Astrocyte (in vitro differentiated cells and primary cell): ENCODE results near the gene FBXO34. TPM values are rescaled to one million over a fixed set of nuclear protein-coding genes. Genes with fewer than 3 reads are reported as not detected.
"Not testable (repeated sequence)": the region's sequence is repeated elsewhere in the genome, so short reads cannot be mapped to it uniquely, and the experiment has no call there.

Experiments
- DNase-seq: peaks from one replicate; pipeline ENCODE4 v3.0.0-alpha.2; 2010; ENCODE audit warnings: low read depth
- FAIRE-seq: peaks from 2 replicates; lab custom pipeline; 2011; peaks lifted over from hg19 to GRCh38; lab: Jason Lieb, UNC
- H2AFZ ChIP-seq: 2 replicates; pipeline ENCODE4 v1.6.0; 2012; ENCODE audit warnings: low read depth, low read length, inconsistent platforms
- H3K27ac ChIP-seq: 2 replicates; pipeline ENCODE4 v1.5.1; 2011; ENCODE audit warnings: low read depth, low read length, inconsistent platforms
- H3K27me3 ChIP-seq: 2 replicates; pipeline ENCODE4 v1.6.0; 2011; ENCODE audit warnings: low read length, inconsistent platforms; ENCODE audit not compliant: insufficient read depth
- H3K36me3 ChIP-seq: 2 replicates; pipeline ENCODE4 v1.5.1; 2011; ENCODE audit warnings: low read length, inconsistent platforms; ENCODE audit not compliant: insufficient read depth
- H3K4me1 ChIP-seq: 2 replicates; pipeline ENCODE4 v1.5.1; 2011; ENCODE audit warnings: low read length, inconsistent platforms; ENCODE audit not compliant: insufficient read depth
- H3K4me2 ChIP-seq: 2 replicates; pipeline ENCODE4 v1.6.0; 2012; ENCODE audit warnings: low read length, inconsistent platforms
- H3K4me3 ChIP-seq: 2 replicates; pipeline ENCODE4 v1.5.1; 2011; ENCODE audit warnings: low read depth, mild to moderate bottlenecking, low read length, inconsistent platforms; ENCODE audit not compliant: insufficient read depth
- H3K79me2 ChIP-seq: 2 replicates; pipeline ENCODE4 v1.6.0; 2012; ENCODE audit warnings: mild to moderate bottlenecking, low read length, inconsistent platforms; ENCODE audit not compliant: insufficient read depth
- H3K9ac ChIP-seq: 2 replicates; pipeline ENCODE4 v1.6.0; 2012; ENCODE audit warnings: mild to moderate bottlenecking, low read length, inconsistent platforms
- H3K9me3 ChIP-seq: 2 replicates; pipeline ENCODE4 v1.5.1; 2012; ENCODE audit warnings: low read depth, mild to moderate bottlenecking, low read length, inconsistent platforms; ENCODE audit not compliant: insufficient read depth
- H4K20me1 ChIP-seq: 2 replicates; pipeline ENCODE4 v1.6.0; 2012; ENCODE audit warnings: low read length, inconsistent platforms; ENCODE audit not compliant: insufficient read depth
- H3K27ac Mint-ChIP-seq: one replicate; pipeline ENCODE4 v1.8.0; 2021; ENCODE audit warnings: mild to moderate bottlenecking, mixed read lengths; ENCODE audit not compliant: unreplicated experiment
- H3K27me3 Mint-ChIP-seq: one replicate; pipeline ENCODE4 v1.8.0; 2021; ENCODE audit warnings: low read depth, mixed read lengths; ENCODE audit not compliant: unreplicated experiment
- H3K36me3 Mint-ChIP-seq: one replicate; pipeline ENCODE4 v1.8.0; 2021; ENCODE audit warnings: low read depth, mixed read lengths; ENCODE audit not compliant: unreplicated experiment
- H3K4me1 Mint-ChIP-seq: one replicate; pipeline ENCODE4 v1.8.0; 2021; ENCODE audit warnings: low read depth, mixed read lengths; ENCODE audit not compliant: unreplicated experiment
- H3K4me3 Mint-ChIP-seq: one replicate; pipeline ENCODE4 v1.8.0; 2021; ENCODE audit warnings: mild to moderate bottlenecking, moderate library complexity, mixed read lengths; ENCODE audit not compliant: unreplicated experiment
- H3K9me3 Mint-ChIP-seq: one replicate; pipeline ENCODE4 v1.8.0; 2021; ENCODE audit warnings: mild to moderate bottlenecking, mixed read lengths; ENCODE audit not compliant: unreplicated experiment
- EZH2 ChIP-seq: IDR thresholded peaks from 2 replicates; pipeline ENCODE4 v1.6.1; 2012; ENCODE audit warnings: mild to moderate bottlenecking, low read length, inconsistent platforms; ENCODE audit not compliant: insufficient read depth
- total RNA-seq: library from RNA; stranded (reverse); gene quantifications from 2 replicates; pipeline ENCODE4 v1.2.1, GENCODE V29; 2021
- TF ChIP-seq, protein P1 (sequence below): IDR thresholded peaks from 2 replicates; pipeline ENCODE4 v1.5.1; 2011; ENCODE audit warnings: low read depth, mild to moderate bottlenecking, inconsistent platforms, low read length, moderate library complexity; ENCODE audit not compliant: insufficient read depth

The FBXO34 gene
- total RNA-seq, 1 donor from 2014 or later = 23.4 TPM

DNA sequence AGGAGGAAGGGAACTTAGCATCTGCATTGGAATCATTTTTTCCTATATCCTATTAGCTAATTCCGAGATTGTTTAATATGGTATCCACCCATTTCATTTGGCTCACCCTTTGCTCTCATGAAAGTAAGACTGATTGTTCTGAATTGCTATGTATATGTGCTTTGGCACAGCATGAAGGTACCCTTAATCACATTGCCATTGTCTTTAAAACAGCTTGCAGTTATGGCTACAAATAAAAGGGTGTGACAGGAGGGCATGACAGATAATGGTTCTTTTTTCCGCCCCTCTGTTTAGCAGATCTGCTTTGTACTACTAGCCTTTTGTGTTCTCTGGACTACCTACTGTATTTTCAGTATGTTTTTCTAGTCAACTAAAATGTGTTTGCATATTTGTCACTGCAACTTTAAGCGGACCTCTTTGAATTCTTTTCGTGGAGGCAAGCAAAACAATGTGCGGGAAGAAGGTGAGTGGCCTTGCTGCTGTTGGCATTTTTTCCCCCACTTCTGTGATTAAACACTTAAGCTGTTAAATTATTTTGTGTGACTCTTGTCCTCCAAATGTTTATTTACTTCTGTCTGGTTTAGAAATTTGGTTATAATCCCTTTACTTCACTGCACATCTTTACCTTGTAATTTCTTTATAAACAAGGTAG lies 35.8 kb downstream of the FBXO34 start:
- peaks cover 14% of the 10 kb centered on the region for H3K4me1 ChIP-seq
- H3K9ac ChIP-seq = no peak overlapping the region
- H4K20me1 ChIP-seq = peaks cover 63% of the 10 kb centered on the region
- H3K4me2 ChIP-seq = no peak overlapping the region
- H3K27ac ChIP-seq = no peak overlapping the region
- Mint-ChIP-seq H3K27ac (no peak overlapping the region), H3K4me3 (no peak overlapping the region), H3K9me3 (peaks cover 4% of the 10 kb centered on the region), H3K4me1 (peaks cover 25% of the 10 kb centered on the region), H3K27me3 (no peaks in the 10 kb centered on the region), H3K36me3 (peaks cover 9% of the 10 kb centered on the region)
- no peak for FAIRE-seq
- H3K9me3 ChIP-seq = peaks cover 1% of the 10 kb centered on the region
- DNase-seq = no peak
- H2AFZ ChIP-seq = no peak overlapping the region
- H3K36me3 ChIP-seq = no peaks in the 10 kb centered on the region
- no peak overlapping the region for H3K4me3 ChIP-seq
- peaks cover 62% of the 10 kb centered on the region for H3K79me2 ChIP-seq
- TF ChIP-seq, protein P1, sequence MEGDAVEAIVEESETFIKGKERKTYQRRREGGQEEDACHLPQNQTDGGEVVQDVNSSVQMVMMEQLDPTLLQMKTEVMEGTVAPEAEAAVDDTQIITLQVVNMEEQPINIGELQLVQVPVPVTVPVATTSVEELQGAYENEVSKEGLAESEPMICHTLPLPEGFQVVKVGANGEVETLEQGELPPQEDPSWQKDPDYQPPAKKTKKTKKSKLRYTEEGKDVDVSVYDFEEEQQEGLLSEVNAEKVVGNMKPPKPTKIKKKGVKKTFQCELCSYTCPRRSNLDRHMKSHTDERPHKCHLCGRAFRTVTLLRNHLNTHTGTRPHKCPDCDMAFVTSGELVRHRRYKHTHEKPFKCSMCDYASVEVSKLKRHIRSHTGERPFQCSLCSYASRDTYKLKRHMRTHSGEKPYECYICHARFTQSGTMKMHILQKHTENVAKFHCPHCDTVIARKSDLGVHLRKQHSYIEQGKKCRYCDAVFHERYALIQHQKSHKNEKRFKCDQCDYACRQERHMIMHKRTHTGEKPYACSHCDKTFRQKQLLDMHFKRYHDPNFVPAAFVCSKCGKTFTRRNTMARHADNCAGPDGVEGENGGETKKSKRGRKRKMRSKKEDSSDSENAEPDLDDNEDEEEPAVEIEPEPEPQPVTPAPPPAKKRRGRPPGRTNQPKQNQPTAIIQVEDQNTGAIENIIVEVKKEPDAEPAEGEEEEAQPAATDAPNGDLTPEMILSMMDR = no peak
- TF ChIP-seq EZH2 = no peak
- no peaks in the 10 kb centered on the region for H3K27me3 ChIP-seq

DNA sequence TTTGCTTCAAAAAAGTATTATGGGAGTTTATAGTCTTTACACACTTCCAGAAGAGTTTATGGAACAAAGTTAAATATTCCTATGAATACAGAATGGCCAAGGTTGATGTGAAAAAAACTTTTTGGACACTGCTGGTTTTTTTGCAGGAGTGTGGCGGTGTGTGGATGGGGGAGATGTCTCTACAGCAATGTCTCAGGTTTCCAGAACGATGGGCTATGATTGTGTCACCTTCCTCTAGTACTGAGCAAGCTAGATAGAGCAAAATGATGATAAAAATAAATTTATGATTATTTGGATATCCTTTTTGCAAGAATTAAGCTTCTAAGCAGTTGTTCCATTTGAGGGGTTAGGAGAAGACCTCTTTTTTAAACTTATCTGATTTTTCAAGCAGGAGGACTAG lies 37.9 kb downstream of the FBXO34 start:
- no peaks in the 10 kb centered on the region for H3K27me3 ChIP-seq
- H3K4me2 ChIP-seq = no peak overlapping the region
- H3K27ac ChIP-seq = no peak overlapping the region
- H3K4me1 ChIP-seq = peaks cover 14% of the 10 kb centered on the region
- FAIRE-seq (no peak), DNase-seq (no peak)
- H2AFZ ChIP-seq = no peak overlapping the region
- H4K20me1 ChIP-seq = peaks cover 47% of the 10 kb centered on the region
- TF ChIP-seq EZH2 = no peak
- TF ChIP-seq, protein P1 = no peak
- Mint-ChIP-seq H3K4me1 (peaks cover 10% of the 10 kb centered on the region), H3K9me3 (peaks cover 19% of the 10 kb centered on the region), H3K27ac (no peak overlapping the region), H3K36me3 (peaks cover 26% of the 10 kb centered on the region), H3K4me3 (no peak overlapping the region), H3K27me3 (no peaks in the 10 kb centered on the region)
- H3K4me3 ChIP-seq = no peak overlapping the region
- no peaks in the 10 kb centered on the region for H3K36me3 ChIP-seq
- no peak overlapping the region for H3K9ac ChIP-seq
- peaks cover 15% of the 10 kb centered on the region for H3K9me3 ChIP-seq
- H3K79me2 ChIP-seq = peaks cover 46% of the 10 kb centered on the region

DNA sequence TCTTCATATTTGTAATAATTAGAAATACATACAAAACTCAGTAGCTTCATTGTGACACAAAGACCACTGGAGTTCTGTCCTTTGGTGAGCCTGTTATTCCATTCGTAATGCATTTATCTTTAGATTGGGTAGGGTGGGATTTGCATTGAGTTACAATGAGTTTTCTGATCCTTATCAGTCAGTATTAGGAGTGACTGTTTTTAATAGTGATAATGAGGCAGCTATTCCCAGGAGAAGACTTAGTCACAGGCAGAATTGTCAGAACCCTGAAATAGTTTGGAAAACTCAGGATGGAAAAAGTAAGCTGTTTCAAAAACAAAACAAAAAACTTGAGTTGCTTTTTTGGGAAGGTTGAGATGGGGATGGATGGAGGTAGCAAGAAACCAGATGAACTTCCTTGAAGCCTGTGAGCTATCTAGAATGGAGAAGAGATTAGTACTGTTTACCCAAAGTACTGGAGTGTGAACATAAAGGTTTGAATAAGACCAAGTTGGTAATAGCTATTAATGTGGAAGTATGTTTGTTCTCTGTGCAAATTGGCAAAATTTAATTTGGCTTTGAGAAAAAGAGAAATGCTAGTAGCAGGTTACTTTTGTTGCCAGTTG lies 38.6 kb downstream of the FBXO34 start:
- Histone ChIP-seq H3K79me2 (peaks cover 39% of the 10 kb centered on the region), H3K36me3 (no peaks in the 10 kb centered on the region), H4K20me1 (peaks cover 47% of the 10 kb centered on the region), H3K4me1 (peaks cover 14% of the 10 kb centered on the region), H3K27me3 (no peaks in the 10 kb centered on the region), H2AFZ (no peak overlapping the region), H3K4me2 (peak overlapping the region; percentile 13), H3K9me3 (peaks cover 15% of the 10 kb centered on the region), H3K9ac (no peak overlapping the region), H3K4me3 (no peak overlapping the region), H3K27ac (peak overlapping the region; percentile 46)
- Mint-ChIP-seq H3K36me3 (peaks cover 26% of the 10 kb centered on the region), H3K27me3 (no peaks in the 10 kb centered on the region), H3K4me1 (peaks cover 10% of the 10 kb centered on the region), H3K27ac (no peak overlapping the region), H3K9me3 (peaks cover 19% of the 10 kb centered on the region), H3K4me3 (no peak overlapping the region)
- no peak for TF ChIP-seq EZH2
- TF ChIP-seq, protein P1 = no peak
- peak; percentile 21 for DNase-seq
- FAIRE-seq = no peak

DNA sequence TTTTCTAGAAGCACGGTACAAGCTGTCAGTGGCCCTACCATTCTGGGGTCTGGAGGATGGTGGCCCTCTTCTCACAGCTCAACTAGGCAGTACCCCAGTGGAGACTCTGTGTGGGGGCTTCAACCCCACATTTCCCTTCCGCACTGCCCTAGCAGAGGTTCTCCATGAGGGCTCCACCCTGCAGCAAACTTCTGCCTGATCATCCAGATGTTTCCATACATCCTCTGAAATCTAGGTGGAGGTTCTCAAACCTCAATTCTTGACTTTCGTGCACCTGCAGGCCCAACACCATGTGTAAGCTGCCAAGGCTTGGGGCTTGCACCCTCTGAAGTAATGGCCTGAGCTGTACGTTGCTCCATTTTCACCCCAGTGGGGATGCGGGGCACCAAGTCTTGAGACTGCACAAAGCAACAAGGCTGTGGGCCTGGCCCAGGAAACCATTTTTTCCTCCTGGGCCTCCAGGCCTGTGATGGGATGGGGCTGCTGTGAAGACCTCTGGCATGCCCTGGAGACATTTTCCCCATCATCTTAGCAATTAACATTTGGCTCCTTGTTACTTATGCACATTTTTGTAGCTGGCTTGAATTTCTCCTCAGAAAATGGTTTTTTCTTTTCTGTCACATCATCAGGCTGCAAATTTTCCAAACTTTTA lies 41.3 kb downstream of the FBXO34 start:
- Histone ChIP-seq H3K4me1 (peaks cover 10% of the 10 kb centered on the region), H3K9me3 (peaks cover 15% of the 10 kb centered on the region), H4K20me1 (peaks cover 29% of the 10 kb centered on the region), H3K79me2 (peaks cover 15% of the 10 kb centered on the region)
- H3K27ac ChIP-seq, H3K4me3 Mint-ChIP-seq, H3K4me1 Mint-ChIP-seq, H2AFZ ChIP-seq, H3K27me3 ChIP-seq, H3K4me3 ChIP-seq, H3K36me3 ChIP-seq, H3K4me2 ChIP-seq, DNase-seq, H3K27ac Mint-ChIP-seq, H3K9ac ChIP-seq, FAIRE-seq, H3K27me3 Mint-ChIP-seq: not testable (repeated sequence)
- Mint-ChIP-seq H3K36me3 (peaks cover 31% of the 10 kb centered on the region), H3K9me3 (peaks cover 19% of the 10 kb centered on the region)
